GM18858 (cell line): ENCODE data around the gene SMCO2.

Experiments used
- ATAC-seq: cut with Tn5 transposase; IDR thresholded peaks from one replicate; pipeline ENCODE4 v1.9.1; 2021; ENCODE audit not compliant: unreplicated experiment

SMCO2 gene

DNA sequence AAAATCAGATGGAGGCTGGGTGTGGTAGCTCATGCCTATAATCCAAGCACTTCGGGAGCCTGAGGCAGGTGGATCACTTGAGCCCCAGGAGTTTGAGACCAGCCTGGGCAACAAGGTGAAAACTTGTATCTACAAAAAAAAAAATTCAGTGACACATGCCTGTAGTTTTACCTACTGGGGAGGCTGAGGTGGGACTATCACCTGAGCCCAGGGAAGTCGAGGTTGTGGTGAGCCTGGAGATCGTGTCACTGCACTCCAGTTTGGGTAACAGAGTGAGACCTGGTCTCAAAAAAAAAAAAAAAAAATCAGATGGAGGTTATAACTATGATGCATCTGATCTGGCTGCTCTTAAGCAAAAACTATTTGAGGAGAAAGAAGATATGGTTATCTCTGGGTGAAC is 50.9 kb downstream of the SMCO2 start:
- ATAC-seq: no peak

DNA sequence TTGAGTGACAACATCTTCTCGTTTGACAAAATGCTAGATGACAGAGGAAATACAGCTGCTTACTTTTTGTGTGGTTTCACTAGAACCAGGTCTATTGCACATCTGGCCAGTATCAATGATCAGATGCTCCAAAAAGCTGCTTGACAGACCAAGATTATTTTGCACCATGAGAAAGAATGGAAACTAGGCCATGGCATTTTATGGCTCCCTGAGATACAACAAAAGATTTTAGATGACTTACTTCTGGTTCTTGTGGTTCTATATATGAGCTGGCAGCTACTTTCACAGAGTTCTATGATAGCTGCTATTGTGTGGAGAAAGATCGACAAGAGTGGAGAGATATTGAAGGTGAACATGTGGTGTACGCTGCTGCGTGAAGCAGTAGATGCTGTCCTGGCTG is 51.6 kb downstream of the SMCO2 start:
- peak; percentile 87 for ATAC-seq

DNA sequence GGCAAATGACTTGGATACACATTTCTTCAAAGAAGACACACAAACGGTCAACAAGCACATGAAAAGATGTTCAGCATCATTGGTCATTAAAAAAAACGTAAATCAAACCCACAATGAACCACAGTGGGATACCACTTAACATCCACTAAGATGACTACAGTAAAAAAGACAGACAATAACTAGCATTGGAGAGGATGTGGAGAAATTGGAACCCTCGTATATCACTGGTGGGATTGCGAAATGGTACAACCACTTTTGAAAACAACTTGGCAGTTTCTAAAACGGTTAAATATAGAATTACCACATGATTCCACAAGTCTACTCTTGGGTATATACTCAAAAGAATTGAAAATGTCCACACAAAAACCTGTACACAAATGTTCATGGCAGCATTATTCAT is 52.2 kb downstream of the SMCO2 start:
- no peak for ATAC-seq

DNA sequence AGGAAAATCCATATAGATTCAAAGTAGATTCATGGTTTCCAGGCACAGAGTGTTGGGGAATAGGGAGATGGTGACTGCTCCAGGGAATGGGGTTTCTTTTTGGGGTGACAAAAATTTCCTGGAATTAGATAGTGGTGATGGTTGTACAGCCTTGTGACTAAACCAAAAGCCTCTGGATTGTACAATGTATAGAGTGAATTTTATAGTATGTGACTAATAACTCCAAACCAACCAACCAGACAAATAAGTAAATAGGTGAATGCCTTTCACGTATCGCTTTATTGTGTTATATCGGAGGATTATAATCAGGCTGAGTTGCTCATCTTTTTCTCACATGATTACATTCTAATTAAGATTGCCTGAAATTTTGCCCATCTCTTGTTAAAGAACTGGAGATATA is 52.8 kb downstream of the SMCO2 start:
- no peak for ATAC-seq

DNA sequence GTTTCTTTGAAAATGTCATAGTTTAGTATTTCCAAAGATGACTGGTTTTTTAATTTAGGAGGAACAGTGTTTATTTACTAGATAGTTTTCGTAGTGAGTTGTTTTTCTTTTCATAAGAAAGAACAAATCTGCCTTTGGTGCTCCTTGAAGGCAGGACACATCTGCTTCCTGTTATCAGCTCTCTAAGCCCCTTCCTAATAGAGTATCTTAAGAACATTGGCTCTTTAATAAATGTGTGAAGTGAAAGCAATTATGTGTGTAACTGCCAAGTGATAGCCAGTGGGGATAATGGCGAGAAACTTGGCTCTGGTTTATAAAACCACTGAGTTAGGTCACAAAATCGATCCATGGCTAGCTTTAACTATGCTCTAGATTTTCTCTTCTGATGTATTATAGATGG is 54.0 kb downstream of the SMCO2 start:
- no peak for ATAC-seq

DNA sequence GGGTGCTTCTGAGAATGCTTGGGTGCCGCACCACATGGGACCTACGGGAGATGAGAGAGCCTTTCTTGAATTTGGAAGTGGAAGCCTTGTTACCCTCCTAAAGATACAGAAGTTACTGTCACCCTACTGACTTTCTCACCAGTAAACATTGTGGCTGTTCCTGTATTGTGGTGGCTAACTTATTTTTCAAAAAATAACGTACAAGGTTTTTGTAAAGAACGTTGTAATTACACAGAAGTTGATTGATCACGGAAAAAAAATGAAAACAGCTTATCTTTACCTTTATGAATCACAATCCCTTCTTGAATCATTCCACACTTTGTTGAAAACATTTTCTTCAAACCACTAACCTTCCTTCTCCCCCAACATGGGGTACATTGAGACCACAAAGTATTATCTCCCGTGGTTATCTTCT is 55.5 kb downstream of the SMCO2 start:
- ATAC-seq: no peak

DNA sequence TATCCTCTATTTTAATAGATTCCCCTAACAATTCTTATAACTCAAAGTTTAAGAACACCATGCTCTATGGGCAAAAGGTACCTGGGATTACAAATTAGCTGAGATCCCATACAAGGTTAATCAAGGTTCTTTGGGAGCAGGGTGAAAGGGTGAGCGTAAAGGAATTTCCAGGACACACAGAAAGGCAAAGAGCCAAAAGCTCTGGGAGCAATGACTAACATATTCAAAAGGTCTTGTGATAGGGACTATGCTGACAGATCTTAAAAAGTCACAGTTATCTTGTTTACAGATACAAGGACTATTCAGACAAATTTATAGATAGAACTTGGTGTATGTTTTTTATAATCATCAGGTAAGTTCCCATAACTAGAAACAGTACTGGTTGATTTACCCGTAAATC is 58.0 kb downstream of the SMCO2 start:
- ATAC-seq: no peak

DNA sequence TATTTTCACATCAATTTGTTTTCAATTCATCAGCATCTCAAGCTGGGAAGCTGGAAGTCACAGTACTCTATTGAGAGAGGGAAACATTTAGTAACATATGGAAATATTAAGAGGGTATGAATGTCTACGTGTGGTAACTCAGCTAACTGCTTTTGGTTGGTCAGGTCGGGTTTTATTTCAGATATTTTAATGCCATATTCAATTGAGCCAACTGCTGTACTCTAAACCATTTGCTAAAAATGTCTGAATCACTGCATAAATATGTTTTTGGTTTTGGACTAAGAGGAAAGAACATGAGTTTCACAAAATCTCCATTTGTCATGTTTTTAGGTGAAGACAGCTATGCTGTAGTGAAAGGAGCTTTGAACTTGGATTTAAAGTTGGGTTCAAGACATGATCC is 58.6 kb downstream of the SMCO2 start:
- no peak for ATAC-seq

DNA sequence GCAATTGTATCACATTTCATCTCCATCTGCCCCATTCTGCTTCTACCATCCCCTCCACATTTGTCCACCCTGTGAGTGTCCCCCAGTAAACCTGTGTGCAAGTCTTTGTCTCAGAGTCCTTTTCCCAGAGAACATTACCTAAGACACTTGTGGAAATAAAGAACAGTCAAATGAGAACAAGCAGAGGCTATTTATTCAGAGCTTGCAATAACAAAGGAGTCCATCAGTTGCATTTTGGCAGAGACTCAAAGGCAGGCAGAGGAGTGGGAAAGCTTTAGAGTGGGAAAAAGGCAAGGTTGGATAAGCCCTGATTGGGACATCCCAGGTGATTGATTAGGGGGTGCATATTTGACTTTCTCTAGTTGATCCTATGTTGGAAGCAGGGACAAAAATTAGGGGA is 59.2 kb downstream of the SMCO2 start:
- ATAC-seq: no peak

DNA sequence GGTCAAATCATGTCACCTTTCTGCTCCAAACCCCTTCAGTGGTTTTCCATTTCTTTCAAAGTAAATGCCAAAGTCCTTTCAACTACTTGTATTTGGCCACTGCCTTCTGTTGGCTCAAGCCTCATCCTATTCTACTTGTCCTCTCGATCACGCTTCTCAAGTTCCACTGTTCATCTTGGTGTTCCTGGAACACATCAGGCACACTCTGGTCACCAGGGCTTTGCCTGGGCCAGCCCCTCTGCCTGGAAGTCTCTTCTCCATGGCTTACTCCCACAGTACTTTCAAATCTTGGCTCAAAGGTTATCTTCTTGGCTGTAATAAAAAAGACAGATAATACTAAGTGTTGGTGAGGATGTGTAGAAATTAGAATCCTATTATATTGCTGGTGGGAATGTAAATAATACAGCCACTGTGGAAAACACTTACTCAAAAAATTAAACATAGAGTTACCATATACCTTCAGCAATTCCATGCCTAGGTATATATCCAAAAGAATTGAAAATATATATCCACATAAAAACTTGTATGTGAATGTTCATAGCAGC is 60.2 kb downstream of the SMCO2 start:
- no peak for ATAC-seq

DNA sequence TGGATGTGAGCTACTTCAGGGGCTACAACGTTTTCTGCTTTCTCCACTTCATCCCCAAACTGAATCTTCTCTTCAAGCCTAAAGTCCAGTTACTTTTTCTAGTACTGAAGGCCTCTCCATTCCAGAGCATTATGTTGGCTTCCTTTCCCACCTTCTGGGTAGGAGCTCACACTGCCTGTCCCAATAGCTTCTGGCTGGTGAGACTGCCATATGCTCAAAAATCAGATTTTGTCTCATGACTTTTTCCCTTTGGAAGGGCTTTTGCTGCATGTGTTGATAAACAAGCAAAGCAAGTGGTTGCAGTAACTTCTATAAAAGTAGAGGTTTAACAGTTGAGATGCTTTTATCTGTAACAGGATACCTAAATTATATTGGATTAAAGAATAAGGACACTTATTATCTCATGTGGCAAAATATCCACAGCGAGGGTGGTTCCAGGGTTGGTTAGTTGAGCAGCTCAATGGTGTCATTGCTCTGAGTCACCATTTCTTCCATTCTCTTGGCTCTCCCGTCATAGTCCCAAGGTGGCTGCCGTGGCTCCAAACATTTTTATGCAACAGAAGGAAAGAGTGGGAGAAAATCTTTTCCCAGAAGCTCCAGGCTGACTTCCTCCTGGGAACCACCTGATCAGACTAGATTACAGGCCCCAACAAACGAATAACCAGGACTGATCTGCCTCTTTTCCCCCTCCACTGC is 62.3 kb downstream of the SMCO2 start:
- ATAC-seq: no peak

DNA sequence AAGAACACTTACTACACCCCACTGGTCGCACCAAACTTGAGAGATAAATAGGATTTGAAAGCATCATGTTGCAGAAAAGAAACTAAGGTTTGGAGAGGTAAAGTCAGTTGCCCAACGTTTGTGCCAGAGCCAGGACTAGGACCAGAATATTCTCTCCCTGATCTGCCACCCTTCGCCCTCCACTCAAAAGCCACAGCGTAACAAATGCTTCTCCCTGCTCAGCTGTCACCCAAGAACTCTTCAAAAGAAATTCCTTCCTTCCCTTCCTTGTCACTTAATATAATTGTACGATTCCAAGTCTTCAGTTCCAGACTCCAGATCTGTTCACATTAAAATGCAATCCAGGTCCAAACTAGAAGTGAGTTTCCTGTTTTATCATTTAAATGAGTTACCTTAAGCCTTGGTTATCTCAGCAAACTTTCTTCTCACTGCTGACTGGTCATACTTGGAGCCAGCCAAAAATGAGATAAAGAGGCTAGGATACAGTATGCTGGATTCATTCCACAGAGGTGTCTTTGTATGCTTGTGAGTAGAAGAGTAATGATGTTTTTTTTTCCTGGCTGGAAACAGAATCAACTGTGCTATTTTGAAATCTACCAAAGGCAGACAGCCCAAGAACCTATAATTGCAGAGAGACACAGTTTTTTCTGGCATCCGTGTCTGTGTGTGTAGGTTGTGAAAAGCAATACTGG is 64.6 kb downstream of the SMCO2 start:
- ATAC-seq: no peak

DNA sequence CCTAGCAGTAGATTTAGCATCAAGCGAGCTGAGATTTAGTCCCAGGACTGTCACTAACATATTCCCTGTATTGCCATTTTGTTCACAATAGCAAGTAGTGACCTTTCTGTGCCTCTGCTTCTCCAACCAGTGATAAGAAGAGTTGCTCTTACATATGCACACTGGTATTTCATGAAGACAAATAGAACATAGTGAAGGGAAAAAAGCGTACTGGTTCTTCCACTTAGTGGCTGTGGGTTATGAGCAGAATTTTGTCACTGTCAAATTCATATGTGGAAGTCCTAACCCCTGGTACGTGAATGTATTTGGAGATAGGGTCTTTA is 65.1 kb downstream of the SMCO2 start:
- ATAC-seq: no peak

DNA sequence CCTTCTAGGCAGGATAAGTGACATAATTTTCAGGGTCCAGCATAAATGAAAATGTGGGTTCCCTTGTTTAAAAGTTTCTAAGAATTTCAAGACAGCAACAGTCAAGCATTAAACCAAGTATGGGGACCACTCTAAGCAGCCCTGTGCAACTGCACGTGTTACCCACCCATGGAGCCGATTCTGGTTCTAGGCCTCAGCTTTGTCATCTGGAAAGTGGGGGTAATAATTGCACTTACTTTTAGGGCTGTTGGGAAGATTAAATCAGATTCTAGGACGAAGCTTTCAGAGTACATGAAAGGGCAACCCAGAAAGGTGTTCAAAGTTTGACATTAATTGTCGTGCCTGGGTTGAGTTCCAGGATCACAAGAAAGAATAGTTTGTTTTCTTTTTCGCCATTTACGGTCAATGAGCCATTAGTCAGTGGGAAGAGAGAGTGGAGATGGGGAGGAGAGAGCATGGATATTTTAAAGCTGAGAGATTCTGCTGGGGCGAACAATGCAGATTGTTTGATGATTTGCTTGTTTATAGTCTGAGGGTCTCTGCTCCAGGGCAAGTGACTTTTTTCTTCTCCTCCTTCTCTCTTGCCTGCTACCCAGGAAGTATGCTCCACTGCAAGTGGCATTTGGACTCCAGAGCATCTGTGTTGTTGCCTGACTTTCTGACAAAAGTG is 66.8 kb downstream of the SMCO2 start:
- ATAC-seq: no peak

DNA sequence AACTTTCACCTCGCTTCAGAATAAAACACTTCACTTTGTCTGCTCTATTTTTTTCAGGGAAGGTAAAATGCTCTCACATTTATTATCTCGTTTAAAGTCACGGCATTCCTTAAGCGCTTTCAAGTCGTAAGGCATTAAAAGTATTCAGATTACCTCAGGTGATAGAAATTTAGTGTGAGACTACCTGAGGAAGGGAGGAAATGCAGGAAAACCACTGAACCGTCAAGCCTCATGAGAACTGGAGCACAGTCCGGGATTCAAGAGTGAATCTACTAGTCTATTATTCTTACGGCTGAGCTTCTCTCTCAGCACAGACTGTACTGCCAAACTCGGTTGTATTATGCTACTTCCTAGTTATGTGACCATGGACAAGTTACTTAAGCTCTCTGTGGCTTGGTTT is 69.1 kb downstream of the SMCO2 start:
- no peak for ATAC-seq

DNA sequence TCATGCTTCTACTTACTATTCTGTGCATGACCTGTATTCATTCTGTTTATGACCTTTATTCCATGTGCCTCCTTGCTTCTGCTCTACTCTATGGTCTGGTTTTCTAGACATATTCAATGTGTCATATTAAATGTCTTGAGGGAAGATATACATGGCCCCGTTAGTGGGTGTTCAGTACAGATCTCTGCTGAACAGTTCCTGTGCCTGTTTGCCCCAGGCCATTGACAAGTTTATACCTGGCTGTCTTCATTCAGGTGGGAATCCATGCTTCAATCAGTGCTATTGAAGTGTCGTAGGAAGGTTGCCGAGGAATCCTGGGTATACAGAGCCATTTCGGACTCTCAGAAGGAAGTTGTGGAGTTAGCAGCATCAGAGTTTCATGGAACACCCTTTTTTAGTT is 70.1 kb downstream of the SMCO2 start:
- no peak for ATAC-seq

DNA sequence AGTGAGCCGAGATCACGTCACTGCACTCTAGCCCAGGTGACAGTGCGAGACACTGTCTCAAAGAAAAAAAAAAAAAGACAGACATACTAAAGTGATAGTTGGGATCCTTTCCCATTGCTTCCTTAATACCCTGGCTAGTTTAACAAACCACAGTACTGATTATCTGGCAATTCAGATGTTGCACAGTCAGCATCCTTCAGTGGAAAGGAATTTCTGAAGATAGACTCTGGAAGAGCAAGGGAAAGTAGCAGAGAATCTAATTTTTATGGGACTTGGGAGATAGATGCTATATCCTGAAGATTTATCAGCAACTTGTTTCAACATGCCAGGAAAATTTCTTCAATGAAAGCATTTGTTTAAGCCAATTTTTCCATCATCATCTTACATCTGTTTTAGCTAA is 71.0 kb downstream of the SMCO2 start:
- ATAC-seq: no peak

DNA sequence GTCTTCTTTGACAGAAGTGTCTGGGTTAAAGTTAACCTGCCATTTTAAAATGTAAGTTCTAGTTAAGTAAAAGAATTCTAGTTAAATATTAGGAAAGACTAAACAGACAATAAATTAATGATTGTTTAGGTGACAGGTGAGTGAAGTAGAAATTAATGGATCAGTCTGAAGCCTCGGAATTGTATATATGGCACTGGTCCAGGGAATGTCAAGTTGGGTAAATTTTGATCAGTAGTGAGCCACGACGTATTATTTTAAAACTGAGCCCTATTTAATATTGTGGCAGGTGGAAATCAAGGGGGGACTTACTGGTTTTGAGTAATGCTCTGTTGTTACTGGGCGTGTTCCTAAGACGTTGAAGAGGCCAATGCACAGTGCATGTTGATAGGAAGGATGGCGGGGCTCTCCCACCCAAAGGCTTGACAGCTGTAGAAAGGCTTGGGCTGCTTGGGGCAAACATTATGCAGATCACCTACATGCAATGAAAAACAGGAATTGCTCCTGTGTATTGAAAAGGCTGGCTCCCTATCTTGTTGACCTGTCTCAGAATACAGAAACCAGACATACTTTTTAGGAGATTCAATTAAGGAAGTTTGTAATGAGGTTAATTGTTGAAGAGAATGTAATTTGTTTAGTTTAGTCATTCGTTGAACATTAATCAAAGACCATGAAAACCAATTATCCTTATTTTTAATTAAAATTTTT is 71.6 kb downstream of the SMCO2 start:
- ATAC-seq: no peak

DNA sequence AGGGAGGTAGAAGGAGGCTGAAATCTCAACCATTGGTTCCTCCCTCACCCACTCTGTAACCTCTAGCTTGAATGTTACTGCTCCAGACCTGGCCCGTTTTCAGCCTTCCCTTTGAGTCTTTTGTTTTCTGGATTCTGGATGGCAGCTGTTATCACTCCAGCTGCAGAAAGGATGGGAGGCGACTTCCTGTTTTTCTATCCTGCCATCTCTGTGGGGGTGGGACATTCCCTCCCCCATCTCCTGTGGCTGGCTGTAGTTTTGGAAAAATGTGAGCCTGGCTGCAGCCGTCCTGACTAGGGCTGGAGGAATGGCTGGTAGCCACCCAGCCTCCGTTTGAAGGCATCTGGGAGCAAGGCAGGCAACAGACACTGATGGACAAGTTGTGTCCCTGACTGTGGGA is 74.5 kb downstream of the SMCO2 start:
- ATAC-seq: no peak

DNA sequence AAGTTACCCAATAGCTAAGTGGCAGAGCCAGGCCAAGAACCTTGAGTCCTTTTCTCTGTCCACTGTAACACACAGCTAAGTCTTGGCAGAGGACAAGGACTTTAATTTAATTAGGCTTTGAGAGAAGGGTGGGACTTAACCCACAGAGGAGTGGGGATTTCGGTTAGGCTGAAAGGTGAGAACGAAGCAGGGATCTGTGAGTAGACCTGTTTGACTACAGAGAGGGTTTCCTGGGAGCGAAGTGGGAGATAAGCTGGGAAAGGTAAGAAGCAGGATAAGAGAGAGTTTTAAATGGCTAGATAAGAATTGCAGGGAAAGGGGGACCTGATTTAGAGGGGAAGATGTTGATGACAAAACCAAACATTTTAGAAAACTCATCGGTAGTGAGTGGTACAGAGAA is 75.4 kb downstream of the SMCO2 start:
- no peak for ATAC-seq

DNA sequence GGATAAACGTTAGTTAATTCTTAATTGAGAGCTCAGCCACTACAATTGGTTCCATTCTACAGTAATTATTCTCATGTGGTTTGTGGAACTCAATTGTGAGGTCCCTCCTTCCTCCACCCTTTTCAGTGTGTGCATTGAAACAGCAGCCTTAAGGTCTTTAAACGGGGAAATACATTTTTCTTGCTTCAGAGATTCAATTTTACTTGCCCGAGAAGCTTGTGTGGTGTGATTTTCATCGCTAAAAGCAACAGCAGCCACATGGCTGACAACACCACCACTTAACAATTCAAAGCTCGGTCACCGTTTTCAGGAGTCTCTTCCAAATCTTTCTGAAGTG is 76.7 kb downstream of the SMCO2 start:
- peak; percentile 4 for ATAC-seq
